Neural progenitor cell (in vitro differentiated cells): Measurements from ENCODE around the gene QKI. TPM values are rescaled to one million over a fixed set of nuclear protein-coding genes. Genes with fewer than 3 reads are reported as not detected.
"Not testable (repeated sequence)": the region's sequence is repeated elsewhere in the genome, so short reads cannot be mapped to it uniquely, and the experiment has no call there.

Experiments
- DNase-seq: peaks from one replicate; pipeline ENCODE4 v3.0.0-alpha.2; 2016; ENCODE audit warnings: low spot score
- H2AFZ ChIP-seq: fragments of 200-600 bp; sonication (generic); replicated peaks from 2 replicates; pipeline ENCODE4 v1.6.1; 2016; ENCODE audit warnings: antibody characterized with exemption
- H3F3A ChIP-seq: fragments of 200-600 bp; sonication (generic); 2 replicates; pipeline ENCODE4 v1.6.1; 2016; ENCODE audit warnings: antibody characterized with exemption, low read depth
- H3K27ac ChIP-seq: fragments of 200-600 bp; sonication (generic); 2 replicates; pipeline ENCODE4 v1.5.1; 2016; ENCODE audit warnings: mild to moderate bottlenecking
- H3K27me3 ChIP-seq: fragments of 200-600 bp; sonication (generic); 2 replicates; pipeline ENCODE4 v1.6.1; 2016; ENCODE audit warnings: mild to moderate bottlenecking, moderate library complexity
- H3K36me3 ChIP-seq: fragments of 200-600 bp; sonication (generic); 2 replicates; pipeline ENCODE4 v1.5.1; 2016
- H3K4me1 ChIP-seq: fragments of 200-600 bp; sonication (generic); 2 replicates; pipeline ENCODE4 v1.6.1; 2016; ENCODE audit warnings: mixed run types
- H3K4me2 ChIP-seq: fragments of 200-600 bp; sonication (generic); 2 replicates; pipeline ENCODE4 v1.6.1; 2016
- H3K4me3 ChIP-seq: fragments of 200-600 bp; sonication (generic); 2 replicates; pipeline ENCODE4 v1.5.1; 2016
- H3K79me2 ChIP-seq: fragments of 200-600 bp; sonication (generic); 2 replicates; pipeline ENCODE4 v1.6.1; 2016; ENCODE audit warnings: low read depth
- H3K9ac ChIP-seq: fragments of 200-600 bp; sonication (generic); 2 replicates; pipeline ENCODE4 v1.6.1; 2016
- H3K9me3 ChIP-seq: fragments of 200-600 bp; sonication (generic); 2 replicates; pipeline ENCODE4 v1.5.1; 2016; ENCODE audit warnings: low read depth
- H4K20me1 ChIP-seq: fragments of 200-600 bp; sonication (generic); 2 replicates; pipeline ENCODE4 v1.6.1; 2016; ENCODE audit warnings: low read depth
- H3K27ac Mint-ChIP-seq: 3 replicates; pipeline ENCODE4 v1.8.0; 2021; ENCODE audit warnings: mixed read lengths
- H3K27me3 Mint-ChIP-seq: 2 replicates; pipeline ENCODE4 v1.8.0; 2022; ENCODE audit warnings: low read depth, mild to moderate bottlenecking, inconsistent platforms, moderate library complexity, mixed read lengths; ENCODE audit not compliant: insufficient read depth
- H3K36me3 Mint-ChIP-seq: 3 replicates; pipeline ENCODE4 v1.8.0; 2021; ENCODE audit warnings: mixed read lengths
- H3K4me1 Mint-ChIP-seq: 3 replicates; pipeline ENCODE4 v1.8.0; 2021; ENCODE audit warnings: mixed read lengths
- H3K4me3 Mint-ChIP-seq: 3 replicates; pipeline ENCODE4 v1.8.0; 2021; ENCODE audit warnings: mild to moderate bottlenecking, moderate library complexity, mixed read lengths
- H3K9me3 Mint-ChIP-seq: 3 replicates; pipeline ENCODE4 v1.8.0; 2020; ENCODE audit warnings: mixed read lengths
- CTCF ChIP-seq: fragments of 200-600 bp; sonication (generic); IDR thresholded peaks from 2 replicates; pipeline ENCODE4 v1.5.1; 2017; ENCODE audit warnings: antibody characterized with exemption, mild to moderate bottlenecking
- EZH2 ChIP-seq: fragments of 200-600 bp; sonication (generic); IDR thresholded peaks from 2 replicates; pipeline ENCODE4 v1.6.1; 2017; ENCODE audit warnings: antibody characterized with exemption, mild to moderate bottlenecking, moderate library complexity
- EZH2phosphoT487 ChIP-seq: fragments of 200-600 bp; sonication (generic); IDR thresholded peaks from 2 replicates; pipeline ENCODE4 v1.6.1; 2017; ENCODE audit warnings: antibody characterized with exemption
- total RNA-seq: library from RNA; depleted of rRNA; stranded (reverse); fragments of >200 nt; gene quantifications from 2 replicates; pipeline ENCODE4 v1.2.3, GENCODE V29; 2015; ENCODE audit warnings: low replicate concordance

Gene QKI
- total RNA-seq, 1 donor from 2014 or later = 212 TPM

GRCh38 chr6:163432300-163432699 is 17.8 kb downstream of the QKI start:
- no peak overlapping the region for H3K9ac ChIP-seq
- peaks cover 3% of the 10 kb centered on the region for H3K27me3 Mint-ChIP-seq
- H4K20me1 ChIP-seq = peaks cover 86% of the 10 kb centered on the region
- H3K4me3 Mint-ChIP-seq = no peak overlapping the region
- H3K27ac Mint-ChIP-seq = no peak overlapping the region
- H3K4me1 Mint-ChIP-seq = no peaks in the 10 kb centered on the region
- H3K4me3 ChIP-seq = no peak overlapping the region
- no peaks in the 10 kb centered on the region for H3K9me3 ChIP-seq
- H3K9me3 Mint-ChIP-seq = peaks cover 64% of the 10 kb centered on the region
- H3K4me1 ChIP-seq = peaks cover 31% of the 10 kb centered on the region
- H3F3A ChIP-seq = no peaks in the 10 kb centered on the region
- no peak for DNase-seq
- TF ChIP-seq CTCF = no peak
- TF ChIP-seq EZH2phosphoT487 = no peak
- no peak for TF ChIP-seq EZH2
- no peaks in the 10 kb centered on the region for H3K27me3 ChIP-seq
- peaks cover 100% of the 10 kb centered on the region for H3K79me2 ChIP-seq
- peaks cover 57% of the 10 kb centered on the region for H3K36me3 Mint-ChIP-seq
- no peaks in the 10 kb centered on the region for H3K36me3 ChIP-seq
- H3K27ac ChIP-seq = no peak overlapping the region
- no peak overlapping the region for H2AFZ ChIP-seq
- no peak overlapping the region for H3K4me2 ChIP-seq

GRCh38 chr6:163433486-163433885 is 19.0 kb downstream of the QKI start:
- H2AFZ ChIP-seq, H3K27me3 Mint-ChIP-seq, DNase-seq, H3K27ac Mint-ChIP-seq, H3K27me3 ChIP-seq, H3K36me3 ChIP-seq, H3K4me2 ChIP-seq, H3K4me3 Mint-ChIP-seq, H3K4me1 Mint-ChIP-seq, H3K27ac ChIP-seq, H3F3A ChIP-seq, H3K9ac ChIP-seq, H3K9me3 ChIP-seq, H3K4me3 ChIP-seq: not testable (repeated sequence)
- Histone ChIP-seq H3K4me1 (peaks cover 22% of the 10 kb centered on the region), H3K79me2 (peaks cover 100% of the 10 kb centered on the region), H4K20me1 (peaks cover 86% of the 10 kb centered on the region)
- H3K9me3 Mint-ChIP-seq = peaks cover 66% of the 10 kb centered on the region
- peaks cover 63% of the 10 kb centered on the region for H3K36me3 Mint-ChIP-seq

- H3K9ac ChIP-seq = no peak overlapping the region
- H3K4me2 ChIP-seq = no peak overlapping the region
- H3K27me3 ChIP-seq = no peaks in the 10 kb centered on the region
- peaks cover 67% of the 10 kb centered on the region for H3K9me3 Mint-ChIP-seq
- no peaks in the 10 kb centered on the region for H3K9me3 ChIP-seq
- H3K27ac Mint-ChIP-seq = no peak overlapping the region
- H3K79me2 ChIP-seq = peaks cover 100% of the 10 kb centered on the region
- no peak overlapping the region for H2AFZ ChIP-seq
- no peaks in the 10 kb centered on the region for H3F3A ChIP-seq
- H3K4me3 Mint-ChIP-seq = no peak overlapping the region
- peaks cover 62% of the 10 kb centered on the region for H3K36me3 Mint-ChIP-seq
- no peak overlapping the region for H3K4me3 ChIP-seq
- TF ChIP-seq CTCF = no peak
- no peak for TF ChIP-seq EZH2
- no peak for TF ChIP-seq EZH2phosphoT487
- H3K4me1 Mint-ChIP-seq = no peaks in the 10 kb centered on the region
- peaks cover 3% of the 10 kb centered on the region for H3K27me3 Mint-ChIP-seq
- no peak overlapping the region for H3K27ac ChIP-seq
- peaks cover 84% of the 10 kb centered on the region for H4K20me1 ChIP-seq
- H3K36me3 ChIP-seq = no peaks in the 10 kb centered on the region
- peaks cover 7% of the 10 kb centered on the region for H3K4me1 ChIP-seq
- DNase-seq = no peak
Observed at GRCh38 chr6:163435023-163435422, 20.5 kb downstream of the QKI start.

- Mint-ChIP-seq H3K36me3 (peaks cover 63% of the 10 kb centered on the region), H3K27me3 (peaks cover 3% of the 10 kb centered on the region), H3K9me3 (peaks cover 64% of the 10 kb centered on the region), H3K27ac (no peak overlapping the region), H3K4me1 (no peaks in the 10 kb centered on the region), H3K4me3 (no peak overlapping the region)
- TF ChIP-seq EZH2 = no peak
- TF ChIP-seq EZH2phosphoT487 = no peak
- no peak for TF ChIP-seq CTCF
- Histone ChIP-seq H3K27me3 (no peaks in the 10 kb centered on the region), H3K4me1 (peaks cover 16% of the 10 kb centered on the region), H3K79me2 (peaks cover 100% of the 10 kb centered on the region), H2AFZ (no peak overlapping the region), H4K20me1 (peaks cover 90% of the 10 kb centered on the region), H3K9ac (no peak overlapping the region), H3K27ac (no peak overlapping the region), H3F3A (no peaks in the 10 kb centered on the region), H3K4me3 (no peak overlapping the region), H3K4me2 (no peak overlapping the region), H3K36me3 (no peaks in the 10 kb centered on the region), H3K9me3 (no peaks in the 10 kb centered on the region)
- DNase-seq = no peak
Observed at GRCh38 chr6:163436843-163437242, 22.3 kb downstream of the QKI start.
